DOHH2 (cell line): ENCODE measurements around the gene RNF144A.

ENCODE experiments used
- EZH2phosphoT487 ChIP-seq: fragments of 200-600 bp; sonication (generic); IDR thresholded peaks from 2 replicates; pipeline ENCODE4 v1.6.1; 2017; ENCODE audit warnings: borderline replicate concordance, mild to moderate bottlenecking, antibody characterized with exemption, low read length, moderate library complexity, mixed read lengths
- TF ChIP-seq, protein P1 (sequence below): fragments of 200-600 bp; sonication (generic); IDR thresholded peaks from one replicate; pipeline ENCODE4 v1.5.1; 2014; ENCODE audit warnings: antibody characterized with exemption, mild to moderate bottlenecking, low read depth, low read length; ENCODE audit not compliant: poor library complexity, severe bottlenecking

DNA sequence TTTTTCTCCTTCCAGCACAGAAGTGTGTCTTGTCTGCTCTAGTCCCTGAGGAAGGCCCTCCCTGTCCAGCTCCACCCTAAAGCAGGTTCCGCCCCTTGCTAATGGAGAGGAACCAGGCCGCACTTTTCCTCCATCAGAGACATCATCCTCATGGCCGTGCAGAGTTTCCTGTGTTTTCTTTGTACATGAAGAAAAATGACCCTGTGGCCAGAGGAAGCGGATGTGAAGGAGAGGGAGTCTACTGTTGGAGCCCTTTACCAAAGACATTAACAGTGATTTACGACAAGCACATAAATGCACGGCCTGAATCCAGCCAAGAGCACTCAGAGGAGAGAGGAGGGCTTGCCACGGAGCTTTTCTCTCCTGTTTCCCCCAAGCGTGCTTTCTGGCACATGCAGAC, 109.5 kb downstream of the RNF144A start:
- TF ChIP-seq, protein P1, sequence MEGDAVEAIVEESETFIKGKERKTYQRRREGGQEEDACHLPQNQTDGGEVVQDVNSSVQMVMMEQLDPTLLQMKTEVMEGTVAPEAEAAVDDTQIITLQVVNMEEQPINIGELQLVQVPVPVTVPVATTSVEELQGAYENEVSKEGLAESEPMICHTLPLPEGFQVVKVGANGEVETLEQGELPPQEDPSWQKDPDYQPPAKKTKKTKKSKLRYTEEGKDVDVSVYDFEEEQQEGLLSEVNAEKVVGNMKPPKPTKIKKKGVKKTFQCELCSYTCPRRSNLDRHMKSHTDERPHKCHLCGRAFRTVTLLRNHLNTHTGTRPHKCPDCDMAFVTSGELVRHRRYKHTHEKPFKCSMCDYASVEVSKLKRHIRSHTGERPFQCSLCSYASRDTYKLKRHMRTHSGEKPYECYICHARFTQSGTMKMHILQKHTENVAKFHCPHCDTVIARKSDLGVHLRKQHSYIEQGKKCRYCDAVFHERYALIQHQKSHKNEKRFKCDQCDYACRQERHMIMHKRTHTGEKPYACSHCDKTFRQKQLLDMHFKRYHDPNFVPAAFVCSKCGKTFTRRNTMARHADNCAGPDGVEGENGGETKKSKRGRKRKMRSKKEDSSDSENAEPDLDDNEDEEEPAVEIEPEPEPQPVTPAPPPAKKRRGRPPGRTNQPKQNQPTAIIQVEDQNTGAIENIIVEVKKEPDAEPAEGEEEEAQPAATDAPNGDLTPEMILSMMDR = no peak
- no peak for TF ChIP-seq EZH2phosphoT487
